HFFc6 (cell line): ENCODE data around the gene C1QL4. TPM values are rescaled to one million over a fixed set of nuclear protein-coding genes. Genes with fewer than 3 reads are reported as not detected.
A peak's percentile ranks its signal among the peaks of the same experiment; 100 is the strongest.

ENCODE experiments used
- DNase-seq: peaks from one replicate; pipeline ENCODE4 v3.0.0-alpha.2; 2018
- H3K27ac Mint-ChIP-seq: 2 replicates; pipeline ENCODE4 v1.8.0; 2020; ENCODE audit warnings: mild to moderate bottlenecking, mixed read lengths
- H3K27me3 Mint-ChIP-seq: 2 replicates; pipeline ENCODE4 v1.8.0; 2021; ENCODE audit warnings: mild to moderate bottlenecking, moderate library complexity, mixed read lengths; ENCODE audit not compliant: insufficient read depth
- H3K36me3 Mint-ChIP-seq: 2 replicates; pipeline ENCODE4 v1.8.0; 2021; ENCODE audit warnings: low read depth, mixed read lengths
- H3K4me1 Mint-ChIP-seq: 2 replicates; pipeline ENCODE4 v1.8.0; 2020; ENCODE audit warnings: low read depth, mixed read lengths
- H3K4me3 Mint-ChIP-seq: 2 replicates; pipeline ENCODE4 v1.8.0; 2020; ENCODE audit warnings: mild to moderate bottlenecking, moderate library complexity, mixed read lengths
- H3K9me3 Mint-ChIP-seq: 2 replicates; pipeline ENCODE4 v1.8.0; 2020; ENCODE audit warnings: mild to moderate bottlenecking, mixed read lengths
- total RNA-seq, 6 experiments: library from RNA; stranded (reverse); fragmentation: NEBNext Ultra II Directional; extraction: Animal tissue kit (Norgen Biotek cat#: 25700); gene quantifications; 2 replicates in 1 of 6; 3 replicates in 5 of 6; pipeline ENCODE4 v1.2.3, GENCODE V29; 2021
- TF ChIP-seq, protein P1 (sequence below): fragments of 200-600 bp; sonication (generic); IDR thresholded peaks from 2 replicates; pipeline ENCODE4 v1.5.0; 2021; ENCODE audit warnings: antibody characterized with exemption, mild to moderate bottlenecking

Gene C1QL4
- total RNA-seq, 6 experiments from 2014 or later: 0.14 to 0.48 (median 0.28) TPM; not detected in 1

DNA sequence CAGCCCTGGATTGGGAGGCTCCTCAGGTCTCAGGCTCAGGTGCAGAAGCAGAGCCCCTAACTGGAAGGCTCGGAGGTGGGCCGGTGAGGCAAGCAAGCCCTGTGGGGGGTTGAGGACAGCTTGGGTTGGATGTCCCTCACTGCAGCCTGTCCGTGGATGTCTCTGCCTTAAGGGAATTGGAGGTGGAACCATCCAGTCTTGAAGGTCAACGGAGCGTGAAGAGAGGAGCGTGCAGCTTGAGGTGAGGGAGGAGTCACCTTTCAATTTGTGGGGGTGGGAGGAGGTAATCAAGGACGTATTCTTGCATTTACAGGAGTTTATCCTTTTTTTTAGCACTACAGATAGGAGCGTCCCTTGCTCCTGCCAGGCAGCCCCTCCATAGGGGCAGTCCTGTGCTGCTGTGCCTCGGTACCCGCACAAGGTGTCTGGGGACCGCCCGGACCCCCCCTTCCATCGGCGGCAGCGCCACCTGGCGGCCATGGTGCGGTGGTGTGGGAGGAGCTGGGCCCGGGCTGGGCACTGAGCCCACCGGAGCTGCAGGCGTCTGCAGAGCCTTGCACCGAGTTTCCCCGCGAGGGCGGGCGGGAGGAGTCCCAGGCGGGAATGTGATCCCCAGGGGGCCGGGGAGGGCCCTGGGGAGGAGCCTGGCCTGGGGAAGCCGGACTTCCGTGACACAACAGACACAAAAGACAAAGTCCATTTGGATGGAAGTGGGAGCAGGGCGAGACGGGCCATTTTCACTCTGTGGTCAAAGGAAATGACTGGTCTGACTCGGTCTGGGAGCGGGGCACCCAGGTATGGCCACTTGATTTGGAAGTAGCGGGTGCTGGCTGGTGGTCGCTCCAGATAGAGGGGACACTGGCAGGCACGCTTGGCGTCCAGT lies 10.6 kb upstream of the C1QL4 start:
- Mint-ChIP-seq H3K4me1 (peaks cover 34% of the 10 kb centered on the region), H3K4me3 (peak overlapping the region; percentile 78), H3K27ac (peak overlapping the region; percentile 46; the same call in 1 of the 2 replicates), H3K9me3 (no peaks in the 10 kb centered on the region), H3K36me3 (no peaks in the 10 kb centered on the region), H3K27me3 (peaks cover 15% of the 10 kb centered on the region; the same call in 1 of the 2 replicates)
- peak; percentile 46 for DNase-seq
- TF ChIP-seq, protein P1, sequence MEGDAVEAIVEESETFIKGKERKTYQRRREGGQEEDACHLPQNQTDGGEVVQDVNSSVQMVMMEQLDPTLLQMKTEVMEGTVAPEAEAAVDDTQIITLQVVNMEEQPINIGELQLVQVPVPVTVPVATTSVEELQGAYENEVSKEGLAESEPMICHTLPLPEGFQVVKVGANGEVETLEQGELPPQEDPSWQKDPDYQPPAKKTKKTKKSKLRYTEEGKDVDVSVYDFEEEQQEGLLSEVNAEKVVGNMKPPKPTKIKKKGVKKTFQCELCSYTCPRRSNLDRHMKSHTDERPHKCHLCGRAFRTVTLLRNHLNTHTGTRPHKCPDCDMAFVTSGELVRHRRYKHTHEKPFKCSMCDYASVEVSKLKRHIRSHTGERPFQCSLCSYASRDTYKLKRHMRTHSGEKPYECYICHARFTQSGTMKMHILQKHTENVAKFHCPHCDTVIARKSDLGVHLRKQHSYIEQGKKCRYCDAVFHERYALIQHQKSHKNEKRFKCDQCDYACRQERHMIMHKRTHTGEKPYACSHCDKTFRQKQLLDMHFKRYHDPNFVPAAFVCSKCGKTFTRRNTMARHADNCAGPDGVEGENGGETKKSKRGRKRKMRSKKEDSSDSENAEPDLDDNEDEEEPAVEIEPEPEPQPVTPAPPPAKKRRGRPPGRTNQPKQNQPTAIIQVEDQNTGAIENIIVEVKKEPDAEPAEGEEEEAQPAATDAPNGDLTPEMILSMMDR: peak; percentile 99

DNA sequence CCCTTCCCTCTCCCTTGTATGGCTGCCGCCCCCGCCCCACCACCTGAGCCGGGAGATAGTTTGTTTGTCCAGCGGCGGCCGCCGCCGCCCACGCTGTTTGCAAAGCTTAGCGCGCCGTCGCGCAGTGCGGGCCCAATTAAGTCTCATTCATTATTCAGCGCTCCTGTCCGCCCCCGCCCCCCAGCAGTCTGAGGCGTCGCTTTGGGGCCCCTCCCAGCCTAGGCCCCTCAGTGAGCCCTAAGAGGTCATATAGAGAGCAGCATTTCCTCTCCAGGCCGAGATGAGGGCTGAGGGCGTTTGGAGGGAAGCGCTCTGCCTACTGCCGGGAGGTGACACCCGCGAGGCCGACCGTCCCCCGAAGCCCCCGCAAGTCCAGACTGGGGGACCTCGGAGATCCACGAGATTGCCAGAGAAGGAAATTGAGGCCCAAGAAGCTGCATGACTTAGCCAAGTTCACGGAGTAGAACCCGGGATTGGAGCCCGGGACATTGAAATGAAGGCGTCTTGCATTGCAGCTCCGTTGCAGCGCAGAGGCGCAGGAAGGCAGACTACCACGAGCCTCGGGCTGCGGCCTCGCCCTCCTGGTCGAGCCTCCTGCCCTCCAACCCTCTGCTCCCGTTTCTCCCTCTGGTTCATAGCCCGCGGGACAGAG lies 9.8 kb upstream of the C1QL4 start, which contains the start of gene DNAJC22:
Gene DNAJC22 (plus strand): TSS at position 230 of the 652 bp plus-strand sequence. CDS start 1,985 bp downstream, outside the sequence.
- no peak for DNase-seq
- Mint-ChIP-seq H3K9me3 (no peaks in the 10 kb centered on the region), H3K4me1 (peaks cover 36% of the 10 kb centered on the region), H3K4me3 (peak within 1 kb of the TSS; percentile 78), H3K27me3 (peaks cover 16% of the 10 kb centered on the region; the same call in 1 of the 2 replicates), H3K27ac (no peak within 1 kb of the TSS), H3K36me3 (no peaks in the 10 kb centered on the region)
- TF ChIP-seq, protein P1: no peak

DNA sequence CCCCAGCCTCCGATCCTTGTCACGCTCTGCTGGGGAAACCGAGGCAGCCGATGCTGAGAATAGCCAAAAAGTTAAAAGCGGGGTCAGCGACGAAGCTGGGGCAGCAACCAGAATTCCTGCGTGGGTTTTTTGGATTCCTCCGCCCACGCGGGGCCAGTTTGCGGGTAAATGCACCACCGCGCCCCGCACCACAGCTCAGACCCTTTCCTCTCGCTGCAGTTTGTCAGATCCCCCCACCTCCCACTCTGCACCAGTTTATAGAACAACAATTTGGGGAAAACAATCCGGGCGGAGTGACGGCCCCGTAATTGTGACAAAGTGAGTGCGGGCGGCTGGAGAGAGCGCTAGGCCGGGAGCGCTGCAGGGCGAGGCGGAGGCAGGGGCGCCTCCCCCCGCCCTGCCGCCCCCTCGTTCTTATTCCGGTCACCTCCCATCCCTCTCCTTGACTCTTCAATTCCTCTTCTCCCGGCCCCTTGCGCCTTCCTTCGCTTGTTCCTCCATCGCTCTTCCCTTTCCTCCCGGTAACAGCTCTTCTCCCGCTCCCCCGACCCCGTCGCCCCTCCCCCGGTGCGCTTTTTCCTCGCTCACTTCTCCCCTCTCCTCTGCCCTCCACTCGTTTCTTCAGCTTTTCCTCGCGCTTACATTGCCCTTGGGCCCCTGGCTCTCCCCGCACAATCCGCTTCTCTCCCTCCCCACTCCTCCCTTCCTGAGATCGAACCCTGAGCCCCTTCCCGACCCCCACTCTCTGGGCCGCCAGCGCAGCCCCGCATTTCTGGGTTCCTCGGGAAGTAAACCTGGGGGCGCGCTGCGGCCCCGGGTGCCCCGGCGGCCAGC lies 9.1 kb upstream of the C1QL4 start:
- H3K9me3 Mint-ChIP-seq: no peaks in the 10 kb centered on the region
- peak overlapping the region; percentile 78 for H3K4me3 Mint-ChIP-seq
- no peak overlapping the region for H3K27ac Mint-ChIP-seq
- DNase-seq: no peak
- H3K36me3 Mint-ChIP-seq: no peaks in the 10 kb centered on the region
- H3K4me1 Mint-ChIP-seq: peaks cover 36% of the 10 kb centered on the region
- peaks cover 23% of the 10 kb centered on the region; the same call in 1 of the 2 replicates for H3K27me3 Mint-ChIP-seq
- TF ChIP-seq, protein P1: no peak

DNA sequence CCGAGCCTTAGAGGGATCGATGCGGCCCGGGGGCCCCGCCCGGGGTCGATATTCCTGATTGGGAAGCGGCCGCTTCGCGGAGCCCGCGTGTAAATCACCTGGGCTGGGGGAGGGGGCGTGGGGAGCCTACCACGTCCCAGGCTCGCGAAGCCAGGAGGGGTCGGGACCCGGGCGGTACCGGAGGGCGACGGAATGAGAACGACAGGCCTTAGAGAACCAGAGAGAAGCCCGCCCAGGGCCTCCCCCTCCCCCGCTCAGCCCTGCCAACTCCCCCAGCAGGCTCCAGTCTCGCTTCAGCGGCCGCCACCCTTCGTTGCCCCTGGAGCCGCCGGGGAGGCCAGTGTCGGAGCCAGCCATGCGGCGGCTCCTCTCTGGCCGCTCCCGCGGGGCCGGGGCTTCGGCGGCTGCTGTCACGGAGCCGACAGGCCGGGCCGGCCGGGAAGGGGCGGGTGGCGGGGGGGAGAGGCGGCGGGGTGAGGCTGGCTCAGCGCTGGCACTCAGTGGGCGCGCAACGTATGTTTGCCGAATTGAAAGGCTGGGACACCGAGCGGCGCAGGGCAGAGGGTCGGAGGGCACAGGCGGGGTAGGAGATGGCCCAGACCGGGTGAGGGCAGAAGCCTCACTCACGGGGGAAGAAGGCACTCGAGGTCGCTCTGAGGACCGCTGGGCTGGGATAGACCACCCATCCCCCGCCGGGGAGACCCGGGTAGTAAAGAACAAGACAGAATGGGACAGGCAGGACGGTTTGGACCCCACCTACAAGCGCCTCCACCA lies 8.2 kb upstream of the C1QL4 start:
- Mint-ChIP-seq H3K9me3 (no peaks in the 10 kb centered on the region), H3K4me3 (peak overlapping the region; percentile 78), H3K4me1 (peaks cover 36% of the 10 kb centered on the region), H3K27ac (no peak overlapping the region), H3K27me3 (peaks cover 30% of the 10 kb centered on the region), H3K36me3 (no peaks in the 10 kb centered on the region)
- TF ChIP-seq, protein P1: no peak
- no peak for DNase-seq
